ENCODE data around the gene KRT36. TPM values are rescaled to one million over a fixed set of nuclear protein-coding genes. Genes with fewer than 3 reads are reported as not detected.

KRT36 gene
- polyA plus RNA-seq (2013, experiment 1 of 2), result not detected
- polyA plus RNA-seq (2013, experiment 2 of 2), result not detected

- Histone ChIP-seq H2BK12ac (ENCODE audit: low read length) (no peak within 1 kb of the TSS), H3K27ac (replicated peaks; ENCODE audit: low read length) (no peak within 1 kb of the TSS), H3K9me3 (replicated peaks in 1 of 2; ENCODE audit: control insufficient read depth in 2 of 2, insufficient read depth in 1 of 2, low read depth in 1 of 2, low read length in 2 of 2) (no peaks in the 10 kb centered on the region), H3K4me3 (ENCODE audit: low read length in 2 of 2) (no peak within 1 kb of the TSS), H3K79me1 (ENCODE audit: low read depth, low read length) (no peaks in the 10 kb centered on the region), H2BK5ac (ENCODE audit: low read length) (no peak within 1 kb of the TSS), H3K9ac (ENCODE audit: low read depth, low read length, poor library complexity) (no peak within 1 kb of the TSS), H3K27me3 (ENCODE audit: control insufficient read depth in 3 of 3, insufficient read depth in 3 of 3, low read depth in 1 of 3, low read length in 3 of 3) (peaks cover 0 to 24% (median 0%) of the 10 kb centered on the region in 3 experiments), H2BK15ac (ENCODE audit: low read length) (peak within 1 kb of the TSS; percentile 33), H3K23ac (ENCODE audit: low read depth, low read length, poor library complexity) (no peak within 1 kb of the TSS), H3K4me1 (ENCODE audit: control insufficient read depth in 2 of 2, insufficient read depth in 1 of 2, low read depth in 1 of 2, low read length in 2 of 2) (no peaks in the 10 kb centered on the region), H3K18ac (ENCODE audit: low read length) (no peak within 1 kb of the TSS), H2AK5ac (ENCODE audit: low read depth, low read length) (no peak within 1 kb of the TSS), H2AFZ (ENCODE audit: low read length) (no peak within 1 kb of the TSS), H4K91ac (ENCODE audit: low read depth, low read length, poor library complexity) (no peak within 1 kb of the TSS), H3K4ac (ENCODE audit: low read length) (no peak within 1 kb of the TSS), H4K8ac (ENCODE audit: low read depth, low read length) (no peak within 1 kb of the TSS), H3K4me2 (ENCODE audit: insufficient read depth, low read length, poor library complexity, severe bottlenecking) (no peak within 1 kb of the TSS), H3K36me3 (replicated peaks in 1 of 2; ENCODE audit: control insufficient read depth in 2 of 2, insufficient read depth in 2 of 2, low read length in 2 of 2) (no peaks in the 10 kb centered on the region), H3K14ac (ENCODE audit: low read length) (no peak within 1 kb of the TSS), H2BK120ac (ENCODE audit: low read depth, low read length) (no peak within 1 kb of the TSS)
- DNase-seq (ENCODE audit: low spot score), result no peak
- no CpG with 5 or more reads among the region's 12 CpGs for WGBS, 2 donors (ENCODE audit: extremely low coverage in 2 of 2, insufficient read length in 2 of 2, insufficient replicate concordance in 1 of 2)
Measured at GRCh38 chr17:41489531-41489930, at the start of gene KRT36. KRT36 (minus strand) TSS chr17:41489910; CDS start chr17:41489864, 46 bp downstream.

DNA sequence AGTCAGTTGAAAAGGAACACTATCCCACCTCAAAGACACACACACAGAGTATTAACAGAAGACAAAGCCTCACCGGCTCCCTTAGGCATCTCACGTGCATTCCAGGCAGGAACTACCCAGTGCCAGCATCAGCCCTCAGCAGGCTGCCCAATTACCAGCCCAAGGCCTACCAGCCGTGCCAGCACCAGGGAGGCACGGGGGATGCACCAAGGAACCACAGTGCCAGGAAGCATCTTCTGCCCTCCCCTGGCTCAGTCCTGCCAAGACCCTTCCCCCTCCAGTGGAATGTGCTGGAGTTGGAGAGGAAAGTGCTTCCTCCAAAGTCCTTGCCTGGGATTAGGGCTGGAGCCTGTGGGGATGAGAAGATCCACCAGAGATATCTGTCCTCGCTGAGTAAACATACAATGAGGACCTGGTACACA is 49.4 kb upstream of the KRT36 start:
- Histone ChIP-seq H4K91ac (ENCODE audit: low read depth, low read length, poor library complexity) (no peak overlapping the region), H3K4me3 (ENCODE audit: low read length in 2 of 2) (no peak overlapping the region), H3K27me3 (ENCODE audit: control insufficient read depth in 3 of 3, insufficient read depth in 3 of 3, low read depth in 1 of 3, low read length in 3 of 3) (peaks cover 0 to 5% (median 0%) of the 10 kb centered on the region in 3 experiments), H2BK15ac (ENCODE audit: low read length) (peak overlapping the region; percentile 40), H3K18ac (ENCODE audit: low read length) (peak overlapping the region; percentile 87), H2AFZ (ENCODE audit: low read length) (no peak overlapping the region), H3K27ac (replicated peaks; ENCODE audit: low read length) (no peak overlapping the region), H3K23ac (ENCODE audit: low read depth, low read length, poor library complexity) (no peak overlapping the region), H2AK5ac (ENCODE audit: low read depth, low read length) (peak overlapping the region; percentile 9), H3K4me2 (ENCODE audit: insufficient read depth, low read length, poor library complexity, severe bottlenecking) (no peak overlapping the region), H3K79me1 (ENCODE audit: low read depth, low read length) (no peaks in the 10 kb centered on the region), H2BK5ac (ENCODE audit: low read length) (peak overlapping the region; percentile 30), H3K36me3 (replicated peaks in 1 of 2; ENCODE audit: control insufficient read depth in 2 of 2, insufficient read depth in 2 of 2, low read length in 2 of 2) (no peaks in the 10 kb centered on the region), H3K4me1 (ENCODE audit: control insufficient read depth in 2 of 2, insufficient read depth in 1 of 2, low read depth in 1 of 2, low read length in 2 of 2) (peaks cover 0 to 12% of the 10 kb centered on the region in 2 donors), H2BK12ac (ENCODE audit: low read length) (no peak overlapping the region), H3K9me3 (replicated peaks in 1 of 2; ENCODE audit: control insufficient read depth in 2 of 2, insufficient read depth in 1 of 2, low read depth in 1 of 2, low read length in 2 of 2) (peaks cover 0 to 2% of the 10 kb centered on the region in 2 donors), H4K8ac (ENCODE audit: low read depth, low read length) (no peak overlapping the region), H3K4ac (ENCODE audit: low read length) (no peak overlapping the region), H3K14ac (ENCODE audit: low read length) (no peak overlapping the region), H2BK120ac (ENCODE audit: low read depth, low read length) (peak overlapping the region; percentile 48), H3K9ac (ENCODE audit: low read depth, low read length, poor library complexity) (no peak overlapping the region)
- DNase-seq (ENCODE audit: low spot score), result no peak
- WGBS, 2 donors (ENCODE audit: extremely low coverage in 2 of 2, insufficient read length in 2 of 2, insufficient replicate concordance in 1 of 2), result no CpG with 5 or more reads among the region's 5 CpGs

DNA sequence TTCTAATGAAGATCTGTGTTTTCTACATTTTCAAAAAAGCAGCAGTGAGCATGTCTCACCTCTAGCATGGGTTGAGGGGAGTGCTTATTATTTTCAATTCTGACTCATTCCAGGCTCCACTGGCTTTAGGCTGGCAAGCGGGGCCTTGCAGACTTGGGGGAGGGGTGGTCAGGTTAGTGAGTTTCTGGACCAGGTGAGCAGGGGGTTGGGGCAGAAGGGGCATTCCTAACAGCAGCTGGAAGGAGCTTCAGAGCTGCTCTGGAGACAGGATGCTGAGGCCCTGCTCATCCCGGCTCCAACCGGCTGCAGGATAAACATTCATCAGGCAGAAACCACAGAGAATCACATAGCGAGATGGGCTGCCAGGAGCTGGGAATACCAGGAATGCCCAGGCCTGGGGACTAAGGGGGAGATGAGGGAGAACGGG is 48.9 kb upstream of the KRT36 start:
- H3K23ac ChIP-seq (ENCODE audit: low read depth, low read length, poor library complexity), result no peak overlapping the region
- H3K27ac ChIP-seq (replicated peaks; ENCODE audit: low read length), result no peak overlapping the region
- peak overlapping the region; percentile 30 for H2BK5ac ChIP-seq (ENCODE audit: low read length)
- H3K18ac ChIP-seq (ENCODE audit: low read length), result peak overlapping the region; percentile 41
- H4K8ac ChIP-seq (ENCODE audit: low read depth, low read length), result no peak overlapping the region
- H2BK15ac ChIP-seq (ENCODE audit: low read length), result no peak overlapping the region
- no peaks in the 10 kb centered on the region for H3K36me3 ChIP-seq (replicated peaks in 1 of 2; ENCODE audit: control insufficient read depth in 2 of 2, insufficient read depth in 2 of 2, low read length in 2 of 2)
- no peak overlapping the region for H3K4me3 ChIP-seq (ENCODE audit: low read length in 2 of 2)
- WGBS, 2 donors (ENCODE audit: extremely low coverage in 2 of 2, insufficient read length in 2 of 2, insufficient replicate concordance in 1 of 2), result no CpG with 5 or more reads among the region's 5 CpGs
- H3K4me1 ChIP-seq (ENCODE audit: control insufficient read depth in 2 of 2, insufficient read depth in 1 of 2, low read depth in 1 of 2, low read length in 2 of 2), result peaks cover 0 to 12% of the 10 kb centered on the region in 2 donors
- peaks cover 0 to 2% of the 10 kb centered on the region in 2 donors for H3K9me3 ChIP-seq (replicated peaks in 1 of 2; ENCODE audit: control insufficient read depth in 2 of 2, insufficient read depth in 1 of 2, low read depth in 1 of 2, low read length in 2 of 2)
- no peaks in the 10 kb centered on the region for H3K79me1 ChIP-seq (ENCODE audit: low read depth, low read length)
- no peak overlapping the region for H3K4ac ChIP-seq (ENCODE audit: low read length)
- peak overlapping the region; percentile 0 for H2BK12ac ChIP-seq (ENCODE audit: low read length)
- no peak overlapping the region for H4K91ac ChIP-seq (ENCODE audit: low read depth, low read length, poor library complexity)
- H2BK120ac ChIP-seq (ENCODE audit: low read depth, low read length), result peak overlapping the region; percentile 48
- no peak overlapping the region for H3K4me2 ChIP-seq (ENCODE audit: insufficient read depth, low read length, poor library complexity, severe bottlenecking)
- no peak overlapping the region for H3K9ac ChIP-seq (ENCODE audit: low read depth, low read length, poor library complexity)
- H3K14ac ChIP-seq (ENCODE audit: low read length), result no peak overlapping the region
- no peak overlapping the region for H2AFZ ChIP-seq (ENCODE audit: low read length)
- H3K27me3 ChIP-seq (ENCODE audit: control insufficient read depth in 3 of 3, insufficient read depth in 3 of 3, low read depth in 1 of 3, low read length in 3 of 3), result peaks cover 0 to 5% (median 0%) of the 10 kb centered on the region in 3 experiments
- H2AK5ac ChIP-seq (ENCODE audit: low read depth, low read length), result peak overlapping the region; percentile 9
- DNase-seq (ENCODE audit: low spot score), result no peak

DNA sequence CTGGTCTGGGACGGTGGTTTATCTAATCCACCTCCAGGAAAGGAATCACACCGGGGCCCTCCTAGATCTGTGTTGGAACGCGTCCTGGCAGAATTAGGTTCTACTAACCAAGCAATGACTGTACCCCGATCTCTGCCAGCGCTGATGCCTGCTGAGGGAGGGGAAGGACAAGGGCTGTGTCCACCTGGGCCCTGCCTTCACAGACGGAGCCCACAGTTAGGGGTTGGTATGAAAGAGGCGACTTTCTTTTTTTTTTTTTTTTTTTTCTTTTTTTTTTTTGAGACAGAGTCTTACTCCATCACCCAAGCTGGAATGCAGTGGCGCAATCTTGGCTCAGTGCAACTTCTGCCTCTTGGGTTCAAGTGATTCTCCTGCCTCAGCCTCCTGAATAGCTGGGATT is 48.3 kb upstream of the KRT36 start:
- H3K27ac ChIP-seq (replicated peaks; ENCODE audit: low read length), result no peak overlapping the region
- no peak overlapping the region for H3K4ac ChIP-seq (ENCODE audit: low read length)
- no peak overlapping the region for H4K91ac ChIP-seq (ENCODE audit: low read depth, low read length, poor library complexity)
- H3K4me2 ChIP-seq (ENCODE audit: insufficient read depth, low read length, poor library complexity, severe bottlenecking), result no peak overlapping the region
- H2BK5ac ChIP-seq (ENCODE audit: low read length), result peak overlapping the region; percentile 20
- no peaks in the 10 kb centered on the region for H3K79me1 ChIP-seq (ENCODE audit: low read depth, low read length)
- no peaks in the 10 kb centered on the region for H3K36me3 ChIP-seq (replicated peaks in 1 of 2; ENCODE audit: control insufficient read depth in 2 of 2, insufficient read depth in 2 of 2, low read length in 2 of 2)
- H3K18ac ChIP-seq (ENCODE audit: low read length), result peak overlapping the region; percentile 60
- H3K9ac ChIP-seq (ENCODE audit: low read depth, low read length, poor library complexity), result no peak overlapping the region
- H2BK12ac ChIP-seq (ENCODE audit: low read length), result peak overlapping the region; percentile 76
- WGBS, 2 donors (ENCODE audit: extremely low coverage in 2 of 2, insufficient read length in 2 of 2, insufficient replicate concordance in 1 of 2), result no CpG with 5 or more reads among the region's 9 CpGs
- no peak overlapping the region for H2AK5ac ChIP-seq (ENCODE audit: low read depth, low read length)
- H4K8ac ChIP-seq (ENCODE audit: low read depth, low read length), result no peak overlapping the region
- peaks cover 0 to 5% (median 0%) of the 10 kb centered on the region in 3 experiments for H3K27me3 ChIP-seq (ENCODE audit: control insufficient read depth in 3 of 3, insufficient read depth in 3 of 3, low read depth in 1 of 3, low read length in 3 of 3)
- no peak for DNase-seq (ENCODE audit: low spot score)
- H2BK15ac ChIP-seq (ENCODE audit: low read length), result peak overlapping the region; percentile 59
- peaks cover 0 to 2% of the 10 kb centered on the region in 2 donors for H3K9me3 ChIP-seq (replicated peaks in 1 of 2; ENCODE audit: control insufficient read depth in 2 of 2, insufficient read depth in 1 of 2, low read depth in 1 of 2, low read length in 2 of 2)
- no peak overlapping the region for H2AFZ ChIP-seq (ENCODE audit: low read length)
- H3K14ac ChIP-seq (ENCODE audit: low read length), result no peak overlapping the region
- H3K23ac ChIP-seq (ENCODE audit: low read depth, low read length, poor library complexity), result no peak overlapping the region
- H3K4me3 ChIP-seq (ENCODE audit: low read length in 2 of 2), result no peak overlapping the region
- H2BK120ac ChIP-seq (ENCODE audit: low read depth, low read length), result no peak overlapping the region
- H3K4me1 ChIP-seq (ENCODE audit: control insufficient read depth in 2 of 2, insufficient read depth in 1 of 2, low read depth in 1 of 2, low read length in 2 of 2), result peaks cover 0 to 12% of the 10 kb centered on the region in 2 donors

Measured in neuronal stem cell (in vitro differentiated cells).